ENCODE results near the gene RRAS.

The RRAS gene

DNA sequence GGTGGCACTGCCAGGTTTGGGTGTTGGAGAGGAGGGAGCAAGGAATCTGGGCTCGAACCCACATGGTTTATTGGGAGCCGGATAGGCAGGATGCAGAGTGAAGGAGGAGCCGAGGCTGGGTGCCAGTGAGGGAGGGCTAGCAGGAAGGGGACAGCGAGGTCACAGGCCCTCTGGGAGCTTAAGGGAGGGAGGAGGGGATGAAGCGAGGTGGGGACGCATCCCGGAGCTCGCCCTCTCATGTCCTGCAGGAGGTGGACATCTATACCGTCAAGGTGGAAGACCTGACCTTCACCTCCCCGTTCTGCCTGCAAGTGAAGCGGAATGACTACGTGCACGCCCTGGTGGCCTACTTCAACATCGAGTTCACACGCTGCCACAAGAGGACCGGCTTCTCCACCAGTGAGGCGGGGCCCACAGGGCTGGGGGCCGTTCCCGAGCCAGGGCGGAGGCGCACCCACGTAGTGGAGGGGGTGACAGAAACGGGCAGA is 45.9 kb upstream of the RRAS start:
- DNase-seq (ENCODE audit: low read depth) = no peak
- no peak overlapping the region for H3K4me3 ChIP-seq (replicated peaks; ENCODE audit: low read depth, low read length)
- TF ChIP-seq, protein P1, sequence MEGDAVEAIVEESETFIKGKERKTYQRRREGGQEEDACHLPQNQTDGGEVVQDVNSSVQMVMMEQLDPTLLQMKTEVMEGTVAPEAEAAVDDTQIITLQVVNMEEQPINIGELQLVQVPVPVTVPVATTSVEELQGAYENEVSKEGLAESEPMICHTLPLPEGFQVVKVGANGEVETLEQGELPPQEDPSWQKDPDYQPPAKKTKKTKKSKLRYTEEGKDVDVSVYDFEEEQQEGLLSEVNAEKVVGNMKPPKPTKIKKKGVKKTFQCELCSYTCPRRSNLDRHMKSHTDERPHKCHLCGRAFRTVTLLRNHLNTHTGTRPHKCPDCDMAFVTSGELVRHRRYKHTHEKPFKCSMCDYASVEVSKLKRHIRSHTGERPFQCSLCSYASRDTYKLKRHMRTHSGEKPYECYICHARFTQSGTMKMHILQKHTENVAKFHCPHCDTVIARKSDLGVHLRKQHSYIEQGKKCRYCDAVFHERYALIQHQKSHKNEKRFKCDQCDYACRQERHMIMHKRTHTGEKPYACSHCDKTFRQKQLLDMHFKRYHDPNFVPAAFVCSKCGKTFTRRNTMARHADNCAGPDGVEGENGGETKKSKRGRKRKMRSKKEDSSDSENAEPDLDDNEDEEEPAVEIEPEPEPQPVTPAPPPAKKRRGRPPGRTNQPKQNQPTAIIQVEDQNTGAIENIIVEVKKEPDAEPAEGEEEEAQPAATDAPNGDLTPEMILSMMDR (IDR thresholded peaks at IDR 0.05; ENCODE audit: low read length, missing control alignments) = no peak

DNA sequence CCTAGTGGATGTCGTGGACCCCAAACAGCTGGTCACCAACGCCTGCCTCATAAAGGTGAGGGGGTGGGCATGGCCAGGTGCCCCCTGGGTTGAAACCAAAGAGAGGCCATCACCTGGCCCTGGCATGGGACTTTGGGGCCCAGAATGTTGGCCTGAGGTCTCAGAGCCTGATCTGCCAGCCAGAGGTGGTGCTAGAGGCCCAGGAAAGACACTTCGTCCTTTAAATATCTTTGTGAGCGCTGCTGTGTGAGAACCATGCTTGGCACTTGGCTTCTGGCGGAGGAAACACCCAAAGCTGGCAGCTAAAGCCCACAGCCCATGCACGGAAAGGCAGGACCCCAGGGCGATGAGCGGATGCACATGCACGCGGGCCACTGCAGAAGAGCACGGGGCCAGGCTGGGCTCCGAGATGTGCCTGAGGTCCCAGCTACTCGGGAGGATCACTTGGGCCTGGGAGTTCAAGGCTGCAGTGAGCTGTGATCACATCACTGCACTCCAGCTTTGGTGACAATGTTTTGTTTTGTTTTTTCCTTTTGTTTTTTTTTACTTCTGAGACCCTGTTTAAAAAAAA is 45.1 kb upstream of the RRAS start:
- DNase-seq (ENCODE audit: low read depth) = no peak
- no peak overlapping the region for H3K4me3 ChIP-seq (replicated peaks; ENCODE audit: low read depth, low read length)
- TF ChIP-seq, protein P1 (IDR thresholded peaks at IDR 0.05; ENCODE audit: low read length, missing control alignments) = no peak

DNA sequence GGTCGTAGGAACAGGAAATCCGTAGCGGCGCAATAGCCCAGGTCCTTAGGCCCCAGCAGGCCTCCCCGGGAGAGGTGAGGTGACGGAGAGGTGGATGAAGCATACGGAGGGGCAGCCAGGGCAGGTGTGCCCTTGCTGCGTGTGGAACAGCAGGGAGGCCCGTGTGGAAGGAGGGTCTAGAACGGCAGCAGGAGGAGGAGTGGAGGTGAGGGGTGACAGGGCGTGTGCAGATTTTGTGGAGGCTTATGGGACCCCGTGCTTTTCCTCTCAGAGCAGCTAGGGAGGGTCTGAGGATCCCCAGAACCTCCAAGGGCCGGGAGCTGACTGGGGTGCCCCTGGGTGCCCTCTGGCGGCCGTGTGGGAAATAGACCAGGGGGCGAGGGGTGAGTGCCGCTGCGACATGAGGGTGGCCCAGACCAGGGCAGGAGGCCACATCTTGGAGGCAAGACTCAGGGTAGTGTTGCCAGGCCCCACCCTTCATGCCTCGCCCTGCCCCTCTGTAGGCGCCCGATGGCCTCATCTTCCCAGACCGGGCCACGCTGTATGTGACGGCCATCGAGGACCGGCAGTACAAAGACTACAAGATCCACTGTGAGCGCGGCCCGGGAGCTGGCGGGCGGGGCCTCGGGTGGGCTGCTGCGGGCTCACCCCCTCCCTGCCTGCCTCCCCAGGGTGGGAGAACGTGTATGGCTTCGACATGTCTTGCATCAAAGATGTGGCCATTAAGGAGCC is 44.5 kb upstream of the RRAS start:
- no peak for DNase-seq (ENCODE audit: low read depth)
- TF ChIP-seq, protein P1 (IDR thresholded peaks at IDR 0.05; ENCODE audit: low read length, missing control alignments) = peak; percentile 47
- no peak overlapping the region for H3K4me3 ChIP-seq (replicated peaks; ENCODE audit: low read depth, low read length)

DNA sequence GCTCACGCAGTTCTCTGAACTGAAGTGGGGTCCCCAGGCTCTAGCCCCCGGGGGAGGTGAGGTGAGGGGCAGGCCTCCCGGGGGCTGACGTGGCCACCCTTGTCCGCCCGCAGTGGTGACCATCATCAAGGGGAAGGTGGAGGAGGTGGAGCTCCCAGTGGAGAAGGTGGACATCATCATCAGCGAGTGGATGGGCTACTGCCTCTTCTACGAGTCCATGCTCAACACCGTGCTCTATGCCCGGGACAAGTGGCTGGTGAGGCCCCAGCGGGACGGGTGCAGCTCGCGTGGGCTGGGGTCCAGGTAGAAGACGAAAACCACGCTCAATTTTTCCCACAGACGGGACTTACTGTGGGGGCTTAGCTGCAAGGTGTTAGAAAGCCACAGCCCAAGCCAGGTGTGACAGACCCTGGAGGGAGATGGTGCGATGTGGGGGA is 43.9 kb upstream of the RRAS start:
- DNase-seq (ENCODE audit: low read depth) = no peak
- TF ChIP-seq, protein P1 (IDR thresholded peaks at IDR 0.05; ENCODE audit: low read length, missing control alignments) = no peak
- H3K4me3 ChIP-seq (replicated peaks; ENCODE audit: low read depth, low read length) = no peak overlapping the region

DNA sequence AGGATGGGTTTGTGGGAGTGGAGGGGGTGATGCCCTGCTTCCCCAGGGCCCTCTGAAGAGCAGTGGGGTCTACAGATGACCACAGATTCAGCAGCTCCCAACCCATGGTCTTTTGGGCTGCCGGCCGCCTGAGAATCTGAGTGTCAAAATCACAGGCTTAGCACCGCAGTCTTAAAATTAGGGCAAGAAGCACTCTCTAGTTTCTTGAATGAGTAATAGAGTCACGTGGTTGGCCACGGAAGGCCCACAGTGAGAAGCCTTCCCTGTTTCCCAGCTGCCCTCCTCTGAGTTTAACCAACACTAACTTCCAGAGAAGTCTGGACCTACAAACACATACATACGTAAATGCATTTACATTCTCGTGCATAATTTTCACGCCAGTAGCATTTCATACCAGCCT is 42.3 kb upstream of the RRAS start:
- H3K4me3 ChIP-seq (replicated peaks; ENCODE audit: low read depth, low read length) = no peak overlapping the region
- DNase-seq (ENCODE audit: low read depth) = no peak
- TF ChIP-seq, protein P1 (IDR thresholded peaks at IDR 0.05; ENCODE audit: low read length, missing control alignments) = no peak

DNA sequence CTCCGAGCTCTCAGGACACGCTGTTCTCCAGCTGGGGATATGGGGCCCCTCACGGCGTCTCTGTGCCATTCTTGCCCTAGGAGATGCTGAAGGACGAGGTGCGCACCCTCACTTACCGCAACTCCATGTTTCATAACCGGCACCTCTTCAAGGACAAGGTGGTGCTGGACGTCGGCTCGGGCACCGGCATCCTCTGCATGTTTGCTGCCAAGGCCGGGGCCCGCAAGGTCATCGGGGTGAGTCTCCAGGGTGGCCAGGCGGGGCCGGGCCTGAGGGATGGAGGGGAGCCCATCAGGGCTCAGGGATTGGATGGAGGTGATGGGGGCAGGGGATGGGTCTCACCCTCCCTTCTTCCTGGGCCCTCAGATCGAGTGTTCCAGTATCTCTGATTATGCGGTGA is 41.9 kb upstream of the RRAS start:
- no peak overlapping the region for H3K4me3 ChIP-seq (replicated peaks; ENCODE audit: low read depth, low read length)
- no peak for DNase-seq (ENCODE audit: low read depth)
- TF ChIP-seq, protein P1 (IDR thresholded peaks at IDR 0.05; ENCODE audit: low read length, missing control alignments) = no peak
